Activated CD4-positive, CD25-positive, alpha-beta regulatory T cell treated with anti-CD3 and anti-CD28 coated beads, Interleukin-2, amount 50 U/mL, for 24 hours (primary cell): Measurements from ENCODE around the gene SLC23A3.

ENCODE experiments used
- ATAC-seq, 2 donors: fragments of 150-1000 bp; cut with Tn5 transposase; one replicate each; pipeline ENCODE4 v1.10.0; 2021; ENCODE audit warnings: mild to moderate bottlenecking in 1 of 2, moderate library complexity in 1 of 2

The SLC23A3 gene

GRCh38 chr2:219140722-219141121 lies 29.1 kb downstream of the SLC23A3 start:
- ATAC-seq: no peak

GRCh38 chr2:219133976-219134375 lies 35.9 kb downstream of the SLC23A3 start:
- no peak for ATAC-seq

GRCh38 chr2:219131744-219132143 lies 38.1 kb downstream of the SLC23A3 start:
- ATAC-seq: no peak

- ATAC-seq: no peak
These were observed 38.5 kb downstream of the SLC23A3 start for GRCh38 chr2:219131327-219131726.

GRCh38 chr2:219129589-219129988 lies 40.2 kb downstream of the SLC23A3 start:
- no peak for ATAC-seq

GRCh38 chr2:219128396-219128795 lies 41.4 kb downstream of the SLC23A3 start:
- no peak for ATAC-seq

- ATAC-seq: no peak
These were observed 42.7 kb downstream of the SLC23A3 start for GRCh38 chr2:219127037-219127635.

- ATAC-seq: no peak
These were observed 43.3 kb downstream of the SLC23A3 start for GRCh38 chr2:219126555-219126954.

GRCh38 chr2:219125886-219126270 lies 44.0 kb downstream of the SLC23A3 start:
- no peak for ATAC-seq

GRCh38 chr2:219125225-219125885 lies 44.5 kb downstream of the SLC23A3 start:
- ATAC-seq: no peak

- no peak for ATAC-seq
These were observed 45.3 kb downstream of the SLC23A3 start for GRCh38 chr2:219124381-219125110.

- no peak for ATAC-seq
These were observed 46.3 kb downstream of the SLC23A3 start for GRCh38 chr2:219123356-219124135.

GRCh38 chr2:219122202-219122980 lies 47.4 kb downstream of the SLC23A3 start:
- no peak for ATAC-seq

- ATAC-seq: peak in 1 of 2 donors; percentile 36
These were observed 49.7 kb downstream of the SLC23A3 start for GRCh38 chr2:219120082-219120481.

- no peak for ATAC-seq
These were observed 50.3 kb downstream of the SLC23A3 start for GRCh38 chr2:219119422-219120043.

GRCh38 chr2:219118504-219118903 lies 51.3 kb downstream of the SLC23A3 start:
- no peak for ATAC-seq

GRCh38 chr2:219116776-219117646 lies 52.8 kb downstream of the SLC23A3 start:
- ATAC-seq: no peak

GRCh38 chr2:219112651-219113338 lies 57.0 kb downstream of the SLC23A3 start:
- no peak for ATAC-seq

GRCh38 chr2:219112062-219112406 lies 57.8 kb downstream of the SLC23A3 start:
- ATAC-seq: no peak
